HepG2 (cell line): ENCODE data around the gene RFX2. TPM values are rescaled to one million over a fixed set of nuclear protein-coding genes. Genes with fewer than 3 reads are reported as not detected.

Experiments used
- BCL6 ChIP-seq: IDR thresholded peaks from 2 replicates; pipeline ENCODE4 v1.6.1; 2016; ENCODE audit warnings: missing genetic modification reagents, missing compliant biosample characterization
- CREBL2 ChIP-seq: sonication (generic); formaldehyde crosslinking; IDR thresholded peaks from 2 replicates; pipeline ENCODE4 v1.8.1; 2023; ENCODE audit warnings: missing genetic modification reagents, mild to moderate bottlenecking, borderline replicate concordance
- ETV6 ChIP-seq: sonication (generic); formaldehyde crosslinking; conservative IDR thresholded peaks from 2 replicates; pipeline ENCODE4 v1.4.0; 2020; ENCODE audit warnings: missing genetic modification reagents
- FOXK1 ChIP-seq: sonication (generic); formaldehyde crosslinking; IDR thresholded peaks from 2 replicates; pipeline ENCODE4 v1.4.0; 2020; ENCODE audit warnings: low read depth, missing genetic modification reagents, borderline replicate concordance
- GMEB2 ChIP-seq: IDR thresholded peaks from 2 replicates; pipeline ENCODE4 v1.6.1; 2016; ENCODE audit warnings: missing biosample characterization, missing genetic modification reagents, low read depth
- HOXA3 ChIP-seq: sonication (generic); formaldehyde crosslinking; IDR thresholded peaks from 2 replicates; pipeline ENCODE4 v1.5.0; 2020; ENCODE audit warnings: missing genetic modification reagents
- ONECUT2 ChIP-seq: sonication (generic); formaldehyde crosslinking; IDR thresholded peaks from 2 replicates; pipeline ENCODE4 v1.4.0; 2020; ENCODE audit warnings: missing genetic modification reagents
- PBX3 ChIP-seq: sonication (generic); formaldehyde crosslinking; IDR thresholded peaks from 2 replicates; pipeline ENCODE4 v1.8.1; 2023; ENCODE audit warnings: missing genetic modification reagents, inconsistent platforms, borderline replicate concordance
- SIN3A ChIP-seq: IDR thresholded peaks from 2 replicates; pipeline ENCODE4 v1.6.1; 2011; ENCODE audit warnings: low read depth, mild to moderate bottlenecking, control low read depth, low read length, borderline replicate concordance
- SMARCE1 ChIP-seq: fragments of 450-650 bp; IDR thresholded peaks from 2 replicates; pipeline ENCODE4 v1.6.1; 2017; ENCODE audit warnings: borderline replicate concordance
- TRAFD1 ChIP-seq: sonication (generic); formaldehyde crosslinking; IDR thresholded peaks from 2 replicates; pipeline ENCODE4 v1.5.1; 2020; ENCODE audit warnings: missing genetic modification reagents, mild to moderate bottlenecking, borderline replicate concordance
- ZBTB8A ChIP-seq: sonication (generic); formaldehyde crosslinking; IDR thresholded peaks from 2 replicates; pipeline ENCODE4 v1.4.0; 2020; ENCODE audit warnings: mild to moderate bottlenecking, low read depth, missing genetic modification reagents, borderline replicate concordance
- ZNF3 ChIP-seq: IDR thresholded peaks from 2 replicates; pipeline ENCODE4 v1.7.0; 2017; ENCODE audit warnings: inconsistent platforms
- ZNF574 ChIP-seq: sonication (generic); formaldehyde crosslinking; IDR thresholded peaks from 2 replicates; pipeline ENCODE4 v1.4.0; 2020; ENCODE audit warnings: missing genetic modification reagents
- ZNF609 ChIP-seq: sonication (generic); formaldehyde crosslinking; IDR thresholded peaks from 2 replicates; pipeline ENCODE4 v1.4.0; 2020; ENCODE audit warnings: mild to moderate bottlenecking, missing genetic modification reagents, borderline replicate concordance
- ZNF83 ChIP-seq: sonication (generic); formaldehyde crosslinking; IDR thresholded peaks from 2 replicates; pipeline ENCODE4 v1.4.0; 2020; ENCODE audit warnings: missing genetic modification reagents, mild to moderate bottlenecking, borderline replicate concordance
- polyA plus RNA-seq, 8 experiments: library from polyadenylated mRNA; depleted of rRNA in 3 of 8; stranded (reverse) in 7 of 8; unstranded in 1 of 8; fragments of >200 nt; fragmentation: Illumina TruSeq in 4 of 8; extraction: Trizol in 4 of 8; gene quantifications; 2 replicates each; pipeline versions ENCODE4 v1.2.1 to v1.2.3, GENCODE V29; 2011 to 2016; ENCODE audit warnings: low read depth in 4 of 8, missing spikeins in 1 of 8, mixed read lengths in 1 of 8; ENCODE audit not compliant: insufficient read depth in 1 of 8
- total RNA-seq, 5 experiments: library from RNA; depleted of rRNA; stranded (reverse); fragments of >200 nt; fragmentation: Illumina TruSeq; extraction: Trizol; gene quantifications; 2 replicates each; pipeline ENCODE4 v1.2.3, GENCODE V29; 2016; ENCODE audit warnings: low read depth in 1 of 5

Gene RFX2
- total and polyA plus RNA-seq, 2 of the 13 experiments (the other 11 are each of a cell fraction or from before 2014, with no cell fraction given) = 2.8 to 3.3 TPM

- TF ChIP-seq ZNF574 (CRISPR knock-in tag) (no peak), ONECUT2 (no peak), ETV6 (no peak), FOXK1 (no peak), PBX3 (CRISPR knock-in tag) (no peak), ZBTB8A (no peak), ZNF83 (CRISPR knock-in tag) (no peak), SIN3A (no peak), ZNF609 (CRISPR knock-in tag) (peak; percentile 24; the same call in 1 of the 2 replicates), BCL6 (CRISPR knock-in tag) (peak; percentile 66), ZNF3 (CRISPR knock-in tag) (no peak), TRAFD1 (no peak), HOXA3 (CRISPR knock-in tag) (peak; percentile 38; the same call in 1 of the 2 replicates), CREBL2 (CRISPR knock-in tag) (no peak), SMARCE1 (no peak), GMEB2 (no peak)
Measured at GRCh38 chr19:5987077-5987818, 123.1 kb downstream of the RFX2 start (continued).
